Neuronal stem cell (in vitro differentiated cells): ENCODE measurements around the gene SARDH.

Experiments
- DNase-seq: peaks from one replicate; pipeline ENCODE4 v3.0.0-alpha.2; 2013; ENCODE audit warnings: low spot score
- H2AFZ ChIP-seq: one replicate; pipeline ENCODE4 v1.6.1; 2013; ENCODE audit warnings: mild to moderate bottlenecking, low read length, inconsistent platforms
- H2AK5ac ChIP-seq: 2 replicates; pipeline ENCODE4 v1.6.1; 2013; ENCODE audit warnings: low read depth, mild to moderate bottlenecking, inconsistent platforms, low read length, moderate library complexity, mixed read lengths
- H2BK120ac ChIP-seq: 2 replicates; pipeline ENCODE4 v1.6.1; 2013; ENCODE audit warnings: low read depth, mild to moderate bottlenecking, inconsistent platforms, low read length, moderate library complexity, mixed read lengths
- H2BK12ac ChIP-seq: one replicate; pipeline ENCODE4 v1.6.1; 2013; ENCODE audit warnings: low read length, inconsistent platforms
- H2BK15ac ChIP-seq: 2 replicates; pipeline ENCODE4 v1.6.1; 2013; ENCODE audit warnings: mild to moderate bottlenecking, low read length, inconsistent platforms, mixed read lengths
- H2BK5ac ChIP-seq: one replicate; pipeline ENCODE4 v1.6.1; 2013; ENCODE audit warnings: inconsistent platforms, mild to moderate bottlenecking, low read length, moderate library complexity
- H3K14ac ChIP-seq: one replicate; pipeline ENCODE4 v1.6.1; 2013; ENCODE audit warnings: low read length, inconsistent platforms
- H3K18ac ChIP-seq: 2 replicates; pipeline ENCODE4 v1.6.1; 2013; ENCODE audit warnings: low read length, inconsistent platforms
- H3K23ac ChIP-seq: 2 replicates; pipeline ENCODE4 v1.6.1; 2013; ENCODE audit warnings: low read depth, mild to moderate bottlenecking, mixed read lengths, low read length, inconsistent platforms; ENCODE audit not compliant: poor library complexity
- H3K27ac ChIP-seq: replicated peaks from 3 replicates; pipeline ENCODE4 v1.5.1; 2013; ENCODE audit warnings: low read length, inconsistent platforms
- H3K27me3 ChIP-seq, 3 experiments: 2 replicates each; pipeline ENCODE4 v1.6.1; 2013; ENCODE audit warnings: low read length in 3 of 3, mild to moderate bottlenecking in 2 of 3, inconsistent platforms in 1 of 3, low read depth in 1 of 3, mixed read lengths in 1 of 3, moderate library complexity in 1 of 3; ENCODE audit not compliant: control insufficient read depth in 3 of 3, insufficient read depth in 3 of 3
- H3K36me3 ChIP-seq, 2 donors: replicated peaks in 1 of 2; 2 replicates each; pipeline ENCODE4 v1.6.1; 2013; ENCODE audit warnings: low read length in 2 of 2; ENCODE audit not compliant: control insufficient read depth in 2 of 2, insufficient read depth in 2 of 2
- H3K4ac ChIP-seq: 2 replicates; pipeline ENCODE4 v1.6.1; 2013; ENCODE audit warnings: inconsistent platforms, mild to moderate bottlenecking, low read length, moderate library complexity
- H3K4me1 ChIP-seq, 2 donors: 1 replicate in 1 of 2; 2 replicates in 1 of 2; pipeline ENCODE4 v1.6.1; 2013; ENCODE audit warnings: low read length in 2 of 2, low read depth in 1 of 2; ENCODE audit not compliant: control insufficient read depth in 2 of 2, insufficient read depth in 1 of 2
- H3K4me2 ChIP-seq: one replicate; pipeline ENCODE4 v1.6.1; 2013; ENCODE audit warnings: mild to moderate bottlenecking, low read length, inconsistent platforms; ENCODE audit not compliant: insufficient read depth, poor library complexity, severe bottlenecking
- H3K4me3 ChIP-seq, 2 donors: 2 replicates each; pipeline ENCODE4 v1.5.1; 2013; ENCODE audit warnings: low read length in 2 of 2, mild to moderate bottlenecking in 2 of 2, inconsistent platforms in 1 of 2, moderate library complexity in 1 of 2
- H3K79me1 ChIP-seq: one replicate; pipeline ENCODE4 v1.6.1; 2013; ENCODE audit warnings: low read depth, mild to moderate bottlenecking, inconsistent platforms, low read length, moderate library complexity
- H3K9ac ChIP-seq: one replicate; pipeline ENCODE4 v1.6.1; 2013; ENCODE audit warnings: mild to moderate bottlenecking, low read depth, low read length, inconsistent platforms; ENCODE audit not compliant: poor library complexity
- H3K9me3 ChIP-seq, 2 donors: replicated peaks in 1 of 2; 2 replicates each; pipeline versions ENCODE3 to v1.6.1; 2013; ENCODE audit warnings: low read length in 2 of 2, mild to moderate bottlenecking in 2 of 2, inconsistent platforms in 1 of 2, low read depth in 1 of 2, mixed read lengths in 1 of 2, moderate library complexity in 1 of 2; ENCODE audit not compliant: control insufficient read depth in 2 of 2, insufficient read depth in 1 of 2
- H4K8ac ChIP-seq: one replicate; pipeline ENCODE4 v1.6.1; 2013; ENCODE audit warnings: low read depth, mild to moderate bottlenecking, inconsistent platforms, low read length, moderate library complexity
- H4K91ac ChIP-seq: one replicate; pipeline ENCODE4 v1.6.1; 2013; ENCODE audit warnings: low read length, low read depth, mild to moderate bottlenecking, inconsistent platforms; ENCODE audit not compliant: poor library complexity
- WGBS, 2 donors: extraction: QIAGEN DNeasy Blood & Tissue Kit; methylation state at CpG; one replicate each; pipeline ENCODE4 v1.1.7; 2013; ENCODE audit warnings: missing lambda C conversion rate in 2 of 2, mixed read lengths in 1 of 2; ENCODE audit not compliant: insufficient read length in 2 of 2, insufficient replicate concordance in 1 of 2; ENCODE audit errors: extremely low coverage in 2 of 2; 5-methylcytosine and 5-hydroxymethylcytosine counted together

Gene SARDH

GRCh38 chr9:133638711-133639110 lies 99.4 kb downstream of the SARDH start:
- no peak overlapping the region for H3K4me2 ChIP-seq
- no CpG with 5 or more reads among the region's 8 CpGs for WGBS, 2 donors
- H3K18ac ChIP-seq = no peak overlapping the region
- no peak overlapping the region for H2BK15ac ChIP-seq
- no peak overlapping the region for H3K4ac ChIP-seq
- no peak overlapping the region for H3K14ac ChIP-seq
- H3K9ac ChIP-seq = no peak overlapping the region
- H2BK120ac ChIP-seq = no peak overlapping the region
- peaks cover 27 to 28% of the 10 kb centered on the region in 2 donors for H3K4me1 ChIP-seq
- no peak overlapping the region for H2AFZ ChIP-seq
- no peak overlapping the region for H2AK5ac ChIP-seq
- no peak overlapping the region for H4K91ac ChIP-seq
- H3K27ac ChIP-seq = no peak overlapping the region
- no peak overlapping the region for H4K8ac ChIP-seq
- H3K27me3 ChIP-seq = peaks cover 0 to 21% (median 0%) of the 10 kb centered on the region in 3 experiments
- no peak overlapping the region for H2BK5ac ChIP-seq
- no peak for DNase-seq
- H3K79me1 ChIP-seq = no peaks in the 10 kb centered on the region
- no peak overlapping the region for H2BK12ac ChIP-seq
- no peak overlapping the region for H3K4me3 ChIP-seq
- H3K36me3 ChIP-seq = no peaks in the 10 kb centered on the region
- H3K23ac ChIP-seq = no peak overlapping the region
- no peaks in the 10 kb centered on the region for H3K9me3 ChIP-seq

- Histone ChIP-seq H2BK12ac (no peak overlapping the region), H2BK5ac (no peak overlapping the region), H3K36me3 (no peaks in the 10 kb centered on the region), H2BK120ac (no peak overlapping the region), H3K14ac (peak overlapping the region; percentile 60), H3K79me1 (no peaks in the 10 kb centered on the region), H2AK5ac (no peak overlapping the region), H2AFZ (peak overlapping the region; percentile 48), H4K91ac (no peak overlapping the region), H3K27ac (no peak overlapping the region), H3K18ac (peak overlapping the region; percentile 73), H3K4me1 (peaks cover 33% of the 10 kb centered on the region in 2 donors), H3K23ac (peak overlapping the region; percentile 12), H2BK15ac (no peak overlapping the region), H3K27me3 (peaks cover 0 to 21% (median 0%) of the 10 kb centered on the region in 3 experiments), H3K9ac (no peak overlapping the region), H3K4me2 (no peak overlapping the region), H4K8ac (no peak overlapping the region), H3K9me3 (no peaks in the 10 kb centered on the region), H3K4me3 (no peak overlapping the region), H3K4ac (no peak overlapping the region)
- DNase-seq = no peak
- WGBS, 2 donors = no CpG with 5 or more reads among the region's 8 CpGs
Measured at GRCh38 chr9:133638076-133638475, 100.1 kb downstream of the SARDH start.

GRCh38 chr9:133637451-133638055 lies 100.6 kb downstream of the SARDH start:
- Histone ChIP-seq H3K27ac (no peak overlapping the region), H2BK5ac (no peak overlapping the region), H2BK120ac (no peak overlapping the region), H4K91ac (no peak overlapping the region), H3K14ac (peak overlapping the region; percentile 60), H2BK15ac (no peak overlapping the region), H3K18ac (peak overlapping the region; percentile 73), H3K4me1 (peaks cover 33 to 37% of the 10 kb centered on the region in 2 donors), H3K9ac (no peak overlapping the region), H2AFZ (peak overlapping the region; percentile 48), H3K4me3 (no peak overlapping the region), H2AK5ac (no peak overlapping the region), H3K27me3 (peaks cover 0 to 20% (median 0%) of the 10 kb centered on the region in 3 experiments), H4K8ac (no peak overlapping the region), H3K4me2 (no peak overlapping the region), H3K36me3 (no peaks in the 10 kb centered on the region), H3K9me3 (no peaks in the 10 kb centered on the region), H3K23ac (peak overlapping the region; percentile 12), H3K79me1 (no peaks in the 10 kb centered on the region), H3K4ac (no peak overlapping the region), H2BK12ac (no peak overlapping the region)
- peak; percentile 36 for DNase-seq
- WGBS, 2 donors = no CpG with 5 or more reads among the region's 12 CpGs

GRCh38 chr9:133636902-133637301 lies 101.2 kb downstream of the SARDH start:
- H4K91ac ChIP-seq = peak overlapping the region; percentile 79
- no peak overlapping the region for H3K9ac ChIP-seq
- no peaks in the 10 kb centered on the region for H3K36me3 ChIP-seq
- no peak overlapping the region for H2BK120ac ChIP-seq
- no peak overlapping the region for H4K8ac ChIP-seq
- H3K4ac ChIP-seq = no peak overlapping the region
- WGBS, 2 donors = no CpG with 5 or more reads among the region's 12 CpGs
- no peak overlapping the region for H3K4me2 ChIP-seq
- no peak overlapping the region for H2AFZ ChIP-seq
- peak overlapping the region; percentile 80 for H3K18ac ChIP-seq
- H3K14ac ChIP-seq = peak overlapping the region; percentile 92
- H2BK15ac ChIP-seq = peak overlapping the region; percentile 91
- DNase-seq = no peak
- H2BK5ac ChIP-seq = no peak overlapping the region
- no peak overlapping the region for H2BK12ac ChIP-seq
- no peak overlapping the region for H3K4me3 ChIP-seq
- H3K27me3 ChIP-seq = peaks cover 0 to 18% (median 0%) of the 10 kb centered on the region in 3 experiments
- no peaks in the 10 kb centered on the region for H3K79me1 ChIP-seq
- no peak overlapping the region for H3K27ac ChIP-seq
- no peaks in the 10 kb centered on the region for H3K9me3 ChIP-seq
- H3K23ac ChIP-seq = no peak overlapping the region
- peaks cover 33 to 37% of the 10 kb centered on the region in 2 donors for H3K4me1 ChIP-seq
- H2AK5ac ChIP-seq = peak overlapping the region; percentile 76
